Upper lobe of left lung (tissue), 4 donors: ENCODE data around the gene AXIN1.
"Not testable (repeated sequence)": the region's sequence is repeated elsewhere in the genome, so short reads cannot be mapped to it uniquely, and the experiment has no call there.

ENCODE experiments used
- CTCF ChIP-seq, 6 experiments: fragments of 450-650 bp in 4 of 6; fragments of 200-600 bp in 2 of 6; sonication (generic) in 2 of 6; IDR thresholded peaks; one replicate each; pipeline ENCODE4 v1.5.1; 2016 to 2019; ENCODE audit warnings: antibody characterized with exemption in 6 of 6
- POLR2A ChIP-seq, 4 donors: fragments of 450-650 bp; IDR thresholded peaks; one replicate each; pipeline ENCODE4 v1.5.1; 2016 to 2017; ENCODE audit warnings: antibody characterized with exemption in 4 of 4, mild to moderate bottlenecking in 2 of 4
- POLR2AphosphoS5 ChIP-seq, 2 donors: sonication (generic); formaldehyde crosslinking; IDR thresholded peaks; one replicate each; pipeline ENCODE4 v1.5.1; 2017; ENCODE audit warnings: antibody characterized with exemption in 2 of 2

- TF ChIP-seq POLR2A, POLR2AphosphoS5, CTCF (IDR thresholded peaks at IDR 0.05): not testable (repeated sequence)
Observed at GRCh38 chr16:378113-378820, 25.7 kb upstream of the AXIN1 start.
